Neutrophil (primary cell): ENCODE results near the gene KIAA0232.
"Not testable (repeated sequence)": the region's sequence is repeated elsewhere in the genome, so short reads cannot be mapped to it uniquely, and the experiment has no call there.

Experiments
- H3K27ac ChIP-seq: fragments of 200-600 bp; sonication (generic); 2 replicates; pipeline ENCODE4 v1.5.1; 2016; ENCODE audit warnings: mild to moderate bottlenecking, moderate library complexity
- H3K27me3 ChIP-seq: fragments of 200-600 bp; sonication (generic); 2 replicates; pipeline ENCODE4 v1.6.0; 2016; ENCODE audit warnings: mild to moderate bottlenecking
- H3K36me3 ChIP-seq: fragments of 200-600 bp; sonication (generic); 2 replicates; pipeline ENCODE4 v1.5.1; 2017
- H3K4me1 ChIP-seq, 2 experiments: fragments of 200-600 bp in 1 of 2; sonication (generic) in 1 of 2; 1 replicate in 1 of 2; 2 replicates in 1 of 2; pipeline versions ENCODE4 v1.5.1 to v1.6.1; 2013 to 2016; ENCODE audit warnings: low read depth in 1 of 2, low read length in 1 of 2, mild to moderate bottlenecking in 1 of 2, moderate library complexity in 1 of 2; ENCODE audit not compliant: control insufficient read depth in 1 of 2, insufficient read depth in 1 of 2
- H3K4me3 ChIP-seq, 2 experiments: fragments of 200-600 bp in 1 of 2; sonication (generic) in 1 of 2; 1 replicate in 1 of 2; 2 replicates in 1 of 2; pipeline ENCODE4 v1.5.1; 2013 to 2016; ENCODE audit warnings: low read depth in 1 of 2, low read length in 1 of 2, mild to moderate bottlenecking in 1 of 2, moderate library complexity in 1 of 2
- H3K9me3 ChIP-seq: fragments of 200-600 bp; sonication (generic); 2 replicates; pipeline ENCODE4 v1.5.1; 2016
- CTCF ChIP-seq: fragments of 200-600 bp; sonication (generic); IDR thresholded peaks from 2 replicates; pipeline ENCODE4 v1.5.1; 2016; ENCODE audit warnings: antibody characterized with exemption

The KIAA0232 gene

GRCh38 chr4:6900181-6900812 is 117.8 kb downstream of the KIAA0232 start:
- H3K4me3 ChIP-seq, result no peak overlapping the region
- H3K9me3 ChIP-seq, result no peaks in the 10 kb centered on the region
- no peaks in the 10 kb centered on the region for H3K27me3 ChIP-seq
- peaks cover 0 to 35% of the 10 kb centered on the region in 2 experiments for H3K4me1 ChIP-seq
- TF ChIP-seq CTCF, result no peak
- H3K27ac ChIP-seq, result no peak overlapping the region
- no peaks in the 10 kb centered on the region for H3K36me3 ChIP-seq

GRCh38 chr4:6900956-6901355 is 118.4 kb downstream of the KIAA0232 start:
- no peak for TF ChIP-seq CTCF
- Histone ChIP-seq H3K27ac (no peak overlapping the region), H3K4me1 (peaks cover 0 to 37% of the 10 kb centered on the region in 2 experiments), H3K9me3 (no peaks in the 10 kb centered on the region), H3K36me3 (no peaks in the 10 kb centered on the region), H3K4me3 (no peak overlapping the region), H3K27me3 (no peaks in the 10 kb centered on the region)

- H3K4me3 ChIP-seq, result no peak overlapping the region
- peaks cover 0 to 37% of the 10 kb centered on the region in 2 experiments for H3K4me1 ChIP-seq
- peaks cover under 1% of the 10 kb centered on the region for H3K27me3 ChIP-seq
- no peaks in the 10 kb centered on the region for H3K9me3 ChIP-seq
- H3K27ac ChIP-seq, result no peak overlapping the region
- no peaks in the 10 kb centered on the region for H3K36me3 ChIP-seq
- TF ChIP-seq CTCF, result no peak
These were observed 119.3 kb downstream of the KIAA0232 start for GRCh38 chr4:6901669-6902317.

- Histone ChIP-seq H3K36me3 (no peaks in the 10 kb centered on the region), H3K4me3 (no peak overlapping the region), H3K4me1 (peaks cover 3 to 41% of the 10 kb centered on the region in 2 experiments), H3K9me3 (no peaks in the 10 kb centered on the region), H3K27me3 (peaks cover 8% of the 10 kb centered on the region), H3K27ac (no peak overlapping the region)
- TF ChIP-seq CTCF, result no peak
These were observed 120.0 kb downstream of the KIAA0232 start for GRCh38 chr4:6902318-6903042.

GRCh38 chr4:6905516-6906445 is 123.3 kb downstream of the KIAA0232 start:
- Histone ChIP-seq H3K27ac (no peak overlapping the region), H3K4me3 (no peak overlapping the region), H3K4me1 (peaks cover 25 to 48% of the 10 kb centered on the region in 2 experiments), H3K27me3 (peaks cover 11% of the 10 kb centered on the region), H3K9me3 (no peaks in the 10 kb centered on the region), H3K36me3 (no peaks in the 10 kb centered on the region)
- no peak for TF ChIP-seq CTCF

GRCh38 chr4:6906486-6906885 is 124.0 kb downstream of the KIAA0232 start:
- H3K4me1 ChIP-seq, result peaks cover 32 to 54% of the 10 kb centered on the region in 2 experiments
- H3K27me3 ChIP-seq, result peaks cover 11% of the 10 kb centered on the region
- not testable (repeated sequence) for H3K9me3 ChIP-seq, H3K27ac ChIP-seq, H3K4me3 ChIP-seq, H3K36me3 ChIP-seq
